NCI-H345 (cell line): Measurements from ENCODE around the gene ADCY3.
A peak's percentile ranks its signal among the peaks of the same experiment; 100 is the strongest.
"Not testable (repeated sequence)": the region's sequence is repeated elsewhere in the genome, so short reads cannot be mapped to it uniquely, and the experiment has no call there.

Experiments
- DNase-seq: peaks from one replicate; lab custom pipeline; 2025; lab: John Stamatoyannopoulos, UW

The ADCY3 gene

GRCh38 chr2:24809316-24810007, 110.6 kb downstream of the ADCY3 start:
- no peak for DNase-seq

DNA sequence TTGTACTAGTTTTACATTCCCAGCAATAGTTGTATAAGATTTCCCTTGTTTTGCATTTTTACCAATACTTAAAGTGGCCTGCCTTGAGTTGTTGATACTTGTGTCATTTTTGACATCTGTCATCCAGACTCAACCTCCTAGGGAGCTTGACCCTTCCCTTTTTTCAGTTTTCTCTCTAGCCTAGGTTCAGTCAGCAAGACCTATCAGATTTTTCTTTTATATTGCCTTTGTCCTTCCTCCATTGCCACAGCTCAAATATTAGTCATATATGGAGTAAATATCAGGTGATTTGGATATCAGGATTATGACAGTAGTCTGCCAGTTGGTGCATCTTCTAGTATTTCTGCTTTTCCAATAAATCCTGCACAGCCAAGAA, 113.4 kb downstream of the ADCY3 start:
- no peak for DNase-seq

DNA sequence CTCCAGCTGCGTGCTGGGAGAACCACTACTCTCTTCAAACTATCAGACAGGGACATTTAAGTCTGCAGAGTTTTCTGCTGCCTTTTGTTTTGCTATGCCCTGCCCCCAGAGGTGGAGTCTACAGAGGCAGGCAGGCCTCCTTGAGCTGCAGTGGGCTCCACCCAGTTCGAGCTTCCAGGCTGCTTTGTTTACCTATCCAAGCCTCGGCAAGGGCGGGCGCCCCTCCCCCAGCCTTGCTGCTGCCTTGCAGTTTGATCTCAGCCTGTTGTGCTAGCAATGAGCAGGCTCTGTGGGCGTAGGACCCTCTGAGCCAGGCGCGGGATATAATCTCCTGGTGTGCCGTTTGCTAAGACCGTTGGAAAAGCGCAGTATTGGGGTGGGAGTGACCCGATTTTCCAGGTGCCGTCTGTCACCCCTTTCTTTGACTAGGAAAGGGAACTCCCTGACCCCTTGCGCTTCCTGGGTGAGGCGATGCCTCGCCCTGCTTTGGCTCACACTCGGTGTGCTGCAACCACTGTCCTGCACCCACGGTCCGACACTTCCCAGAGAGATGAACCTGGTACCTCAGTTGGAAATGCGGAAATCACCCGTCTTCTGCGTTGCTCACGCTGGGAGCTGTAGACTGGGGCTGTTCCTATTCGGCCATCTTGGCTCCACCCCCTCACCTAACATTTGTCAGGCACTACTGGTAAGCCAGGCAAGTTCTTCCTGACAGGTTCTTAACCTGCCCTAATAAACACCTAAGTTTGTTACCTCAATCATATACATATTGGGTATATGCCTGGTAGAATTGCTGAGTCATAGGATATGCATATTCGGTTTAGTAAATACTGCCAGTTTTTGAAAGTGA, 114.0 kb downstream of the ADCY3 start:
- peak; percentile 20 for DNase-seq

- DNase-seq: not testable (repeated sequence)
Observed at GRCh38 chr2:24800487-24800886, 119.5 kb downstream of the ADCY3 start.

- no peak for DNase-seq
Observed at GRCh38 chr2:24797644-24798043, 122.4 kb downstream of the ADCY3 start.

DNA sequence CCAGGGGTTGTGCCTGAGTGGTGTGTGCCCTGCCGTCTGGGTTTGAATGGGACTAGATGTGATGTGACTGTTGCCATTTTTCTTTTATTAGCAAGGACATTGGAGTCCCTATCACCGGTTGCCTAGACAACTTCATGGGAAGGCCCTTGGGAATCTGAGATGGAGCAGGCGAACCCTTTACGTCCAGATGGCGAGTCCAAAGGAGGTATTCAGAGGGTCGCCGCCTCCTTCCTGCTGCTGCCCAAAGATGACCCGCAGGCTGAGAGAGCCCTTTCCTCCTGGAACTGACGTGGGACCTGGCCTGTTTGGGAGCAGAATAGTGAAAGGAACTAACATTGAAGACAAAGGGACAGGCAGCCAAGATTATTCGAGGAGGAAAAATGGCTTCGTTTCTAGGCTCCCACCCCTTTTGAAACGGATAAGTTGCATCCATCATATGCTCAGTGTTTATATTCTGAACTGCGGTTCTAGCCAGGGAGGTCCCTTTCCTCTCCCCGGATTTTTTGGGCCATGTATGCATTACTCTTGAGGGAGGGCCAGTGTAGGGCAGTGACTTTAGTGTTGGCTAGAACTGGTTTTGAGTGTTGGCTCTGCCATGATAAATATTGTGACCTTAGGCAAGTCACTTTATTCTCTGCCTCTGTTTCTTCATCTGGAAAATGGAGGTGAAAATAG, 126.1 kb downstream of the ADCY3 start:
- DNase-seq: peak; percentile 47

- DNase-seq: peak; percentile 98
Observed at GRCh38 chr2:24792874-24793760, 126.9 kb downstream of the ADCY3 start, which contains the start of the genes CENPO and PTRHD1. TSS of gene CENPO (plus strand) at chr2:24793425. CDS start at chr2:24793920, 495 bp downstream. TSS of gene PTRHD1 (minus strand) at chr2:24793391. CDS start at chr2:24793377, 14 bp downstream.

- DNase-seq: no peak
Observed at GRCh38 chr2:24792542-24792873, 127.5 kb downstream of the ADCY3 start.

DNA sequence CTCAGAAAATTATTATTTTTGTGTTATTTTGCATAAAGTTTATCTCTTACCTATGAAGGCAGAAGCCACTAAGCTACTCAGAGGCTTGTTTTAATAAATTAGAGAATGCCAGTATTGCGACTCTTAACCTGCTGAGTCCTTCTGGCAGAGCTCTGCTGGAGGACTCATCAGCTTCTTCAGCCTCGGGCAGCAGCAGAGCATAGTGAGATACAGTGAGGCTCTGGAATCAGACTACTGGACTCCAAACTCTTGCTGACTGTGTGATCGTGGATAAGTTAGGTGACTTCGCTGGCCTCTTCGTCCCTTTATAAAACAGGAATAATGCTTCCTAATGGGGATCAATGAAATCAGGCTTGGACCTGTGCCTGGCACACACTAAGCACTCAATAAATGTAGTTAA, 128.6 kb downstream of the ADCY3 start:
- DNase-seq: no peak

DNA sequence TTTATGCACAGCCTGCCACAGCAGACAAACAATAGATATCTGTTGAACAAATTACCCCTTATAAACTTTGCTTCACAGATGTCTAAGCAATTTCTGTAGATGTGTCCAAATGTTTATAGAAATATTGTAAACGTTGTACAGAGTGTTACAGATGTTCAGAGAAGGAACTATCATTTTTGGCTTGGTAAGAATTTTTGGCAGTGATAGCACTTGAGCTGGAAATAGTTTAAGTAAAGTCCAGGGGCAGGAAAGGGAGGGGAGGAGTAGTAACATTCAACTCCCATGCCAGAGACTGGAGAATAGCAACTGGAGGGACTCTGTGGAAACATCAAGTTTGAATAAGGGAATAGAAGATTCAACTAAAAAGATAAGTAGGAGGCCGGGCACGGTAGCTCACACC, 131.2 kb downstream of the ADCY3 start:
- no peak for DNase-seq

GRCh38 chr2:24787532-24787931, 132.5 kb downstream of the ADCY3 start:
- DNase-seq: no peak

DNA sequence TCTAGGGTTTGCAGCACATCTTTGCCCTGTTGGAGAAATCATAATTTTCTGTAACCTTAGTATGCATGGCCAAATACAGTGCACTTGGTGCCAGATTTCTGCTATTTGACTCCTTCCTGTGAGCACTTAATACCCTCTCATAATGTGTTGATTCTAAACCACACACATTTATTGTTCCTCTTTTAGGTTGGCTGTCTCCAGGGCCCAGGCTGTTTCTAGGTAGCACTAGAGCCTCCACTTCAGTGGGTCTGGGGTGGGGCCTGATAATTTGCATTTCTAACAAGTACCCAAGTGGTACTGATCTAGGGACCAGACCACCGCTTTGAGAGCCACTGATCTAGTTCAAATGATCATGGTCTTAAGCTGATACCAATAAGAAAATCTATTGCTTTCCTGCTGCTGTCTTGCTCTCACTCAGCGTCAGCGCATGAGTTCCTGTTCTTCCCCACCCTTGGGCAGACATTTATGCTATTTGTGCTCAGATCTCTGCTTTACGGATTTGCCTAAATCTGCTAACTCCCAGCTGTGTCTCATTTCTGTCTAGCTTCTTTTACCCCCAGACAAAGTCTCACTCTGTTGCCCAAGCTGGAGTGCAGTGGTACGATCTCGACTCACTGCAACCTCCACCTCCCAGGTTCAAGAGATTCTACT, 134.2 kb downstream of the ADCY3 start:
- DNase-seq: peak; percentile 29

DNA sequence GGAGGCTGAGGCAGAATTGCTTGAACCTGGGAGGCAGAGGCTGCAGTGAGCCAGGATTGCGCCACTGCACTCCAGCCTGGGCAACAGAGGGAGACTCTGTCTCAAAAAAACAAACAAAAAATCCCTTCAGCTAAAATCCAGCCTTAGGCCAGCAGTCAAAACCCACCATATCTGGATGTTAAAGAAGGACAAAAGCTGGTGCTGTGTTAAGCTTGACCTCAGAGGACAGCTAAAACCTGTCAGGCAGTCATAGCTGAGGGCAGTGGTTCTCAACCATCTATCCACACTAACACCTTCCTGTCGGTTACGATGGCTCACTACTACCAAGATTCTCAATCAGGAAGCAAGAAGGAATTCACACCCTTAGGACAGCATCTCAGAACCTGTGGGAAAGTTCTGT, 136.4 kb downstream of the ADCY3 start:
- DNase-seq: no peak

DNA sequence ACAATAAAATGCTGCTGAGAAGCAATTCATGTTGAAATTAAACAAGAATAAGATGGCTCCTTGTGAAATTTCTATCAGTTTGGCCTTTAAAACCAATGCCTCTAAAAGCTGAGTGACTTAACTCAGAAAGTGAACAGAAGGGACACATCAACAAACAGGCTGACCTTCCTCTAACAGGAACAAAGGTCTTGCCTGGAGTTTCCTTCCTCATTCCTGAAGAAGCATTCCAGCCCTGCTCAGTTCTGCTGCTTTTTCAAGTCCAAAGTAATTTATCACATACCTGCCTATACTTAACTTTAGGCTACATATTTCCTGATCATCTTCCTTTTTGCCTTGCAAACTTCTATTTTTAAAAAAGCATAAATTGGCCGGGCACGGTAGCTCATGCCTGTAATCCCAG, 140.9 kb downstream of the ADCY3 start:
- DNase-seq: no peak

DNA sequence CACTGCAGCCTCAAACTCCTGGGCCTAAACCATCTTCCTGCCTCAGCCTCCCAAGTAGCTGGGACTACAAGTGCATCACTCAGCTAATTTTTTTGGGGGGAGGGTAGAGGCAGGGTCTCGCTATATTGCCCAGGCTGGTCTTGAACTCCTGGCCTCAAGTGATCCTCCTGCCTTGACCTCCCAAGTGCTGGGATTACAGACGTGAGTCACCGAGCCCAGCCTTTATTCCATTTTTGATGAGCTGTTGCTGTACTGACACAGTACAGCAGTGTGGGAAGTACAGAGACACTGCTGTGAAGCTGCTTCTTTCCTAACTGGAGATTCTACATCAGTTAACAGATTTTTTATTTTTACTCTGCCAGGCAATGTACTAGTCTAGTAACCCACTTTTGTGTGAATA, 145.7 kb downstream of the ADCY3 start:
- no peak for DNase-seq

DNA sequence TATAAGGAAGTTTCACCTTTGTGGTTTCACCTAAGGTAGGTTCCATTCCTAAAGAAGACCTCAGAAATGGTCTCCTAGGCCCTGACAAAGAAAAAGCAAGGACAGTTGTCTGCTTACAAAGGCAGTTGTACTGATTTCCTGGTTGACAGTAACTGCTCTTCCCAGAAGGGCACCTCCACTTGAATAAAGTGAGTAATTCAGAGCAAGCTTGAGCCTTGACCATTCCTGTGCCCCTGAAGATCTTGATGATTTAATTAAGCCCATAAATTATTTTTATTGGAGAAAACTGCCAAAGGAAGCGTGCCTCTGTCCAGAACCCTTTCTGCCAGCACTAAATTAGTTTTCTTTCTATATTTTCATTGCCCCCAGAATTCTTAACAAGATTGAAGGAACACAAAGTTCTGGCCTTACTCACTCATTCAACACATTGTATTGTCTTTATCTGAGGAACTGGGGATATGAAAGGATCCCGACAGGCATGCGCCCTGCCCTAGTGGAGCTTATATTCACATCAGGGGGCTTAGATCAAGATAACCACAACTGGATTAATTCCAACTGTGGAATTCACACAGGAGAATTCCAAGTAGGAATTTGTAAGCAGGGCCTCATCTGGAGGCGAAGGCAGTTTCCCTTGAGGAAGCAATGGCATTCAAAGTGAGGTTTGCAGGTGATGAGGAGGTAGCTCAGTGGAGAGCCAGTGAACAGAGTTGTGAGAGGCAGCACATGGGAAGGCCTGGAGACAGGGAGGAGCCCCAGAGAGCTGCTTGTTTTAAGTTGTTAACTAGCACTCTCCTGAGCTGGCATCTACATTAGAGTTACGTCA, 148.1 kb downstream of the ADCY3 start:
- DNase-seq: no peak

GRCh38 chr2:24771061-24771460, 149.0 kb downstream of the ADCY3 start:
- no peak for DNase-seq
